WTC11 (cell line): ENCODE data around the gene REX1BD. TPM values are rescaled to one million over a fixed set of nuclear protein-coding genes. Genes with fewer than 3 reads are reported as not detected.

Experiments
- ATAC-seq: fragments of 200-7000 bp; cut with Tn5 transposase; 2 replicates; pipeline ENCODE4 v1.10.0; 2021; ENCODE audit warnings: mild to moderate bottlenecking, moderate library complexity
- CTCF ChIA-PET: fragments of 300-600 bp; sonication (Branson Sonifier 250); formaldehyde crosslinking; loops from one replicate; lab custom pipeline; 2021; ENCODE audit warnings: antibody characterized with exemption; lab: Charles Lee
- POLR2A ChIA-PET: fragments of 350-600 bp; sonication (Branson Sonifier 250); formaldehyde crosslinking; loops from one replicate; lab custom pipeline; 2021; ENCODE audit warnings: antibody characterized with exemption; lab: Charles Lee
- DNase-seq: peaks from one replicate; pipeline ENCODE4 v3.0.0; 2021; ENCODE audit warnings: low spot score
- H3K27ac Mint-ChIP-seq: 2 replicates; pipeline ENCODE4 v1.8.0; 2021; ENCODE audit warnings: mixed read lengths
- H3K27me3 Mint-ChIP-seq: 2 replicates; pipeline ENCODE4 v1.8.0; 2021; ENCODE audit warnings: low read depth, mild to moderate bottlenecking, moderate library complexity, mixed read lengths
- H3K36me3 Mint-ChIP-seq: 2 replicates; pipeline ENCODE4 v1.8.0; 2021; ENCODE audit warnings: mixed read lengths
- H3K4me1 Mint-ChIP-seq: 2 replicates; pipeline ENCODE4 v1.8.0; 2022; ENCODE audit warnings: mixed read lengths
- H3K4me3 Mint-ChIP-seq: 2 replicates; pipeline ENCODE4 v1.8.0; 2021; ENCODE audit warnings: mild to moderate bottlenecking, moderate library complexity, mixed read lengths
- H3K9me3 Mint-ChIP-seq: 2 replicates; pipeline ENCODE4 v1.8.0; 2021; ENCODE audit warnings: mixed read lengths
- ATF1 ChIP-seq: sonication (generic); formaldehyde crosslinking; IDR thresholded peaks from 2 replicates; pipeline ENCODE4 v1.8.1; 2023; ENCODE audit warnings: mild to moderate bottlenecking, moderate library complexity, missing genetic modification reagents
- ATF2 ChIP-seq: sonication (generic); formaldehyde crosslinking; IDR thresholded peaks from 2 replicates; pipeline ENCODE4 v1.8.1; 2022; ENCODE audit warnings: low read depth, missing genetic modification reagents, borderline replicate concordance
- E2F1 ChIP-seq: sonication (generic); formaldehyde crosslinking; IDR thresholded peaks from 2 replicates; pipeline ENCODE4 v1.8.0; 2022; ENCODE audit warnings: mild to moderate bottlenecking, missing genetic modification reagents
- ERG ChIP-seq: fragments of 250-450 bp; sonication (Bioruptor Pico); IDR thresholded peaks from 2 replicates; pipeline ENCODE4 v1.8.0; 2021; ENCODE audit warnings: mild to moderate bottlenecking
- ETV6 ChIP-seq: sonication (generic); formaldehyde crosslinking; IDR thresholded peaks from 2 replicates; pipeline ENCODE4 v1.8.1; 2022; ENCODE audit warnings: mild to moderate bottlenecking, missing genetic modification reagents
- FOXK1 ChIP-seq: sonication (generic); formaldehyde crosslinking; IDR thresholded peaks from 2 replicates; pipeline ENCODE4 v1.8.0; 2022; ENCODE audit warnings: mild to moderate bottlenecking, moderate library complexity, missing genetic modification reagents
- HMGXB4 ChIP-seq: sonication (generic); formaldehyde crosslinking; IDR thresholded peaks from 2 replicates; pipeline ENCODE4 v1.8.1; 2023; ENCODE audit warnings: mild to moderate bottlenecking, moderate library complexity, missing genetic modification reagents
- IRF2 ChIP-seq: sonication (generic); formaldehyde crosslinking; IDR thresholded peaks from 2 replicates; pipeline ENCODE4 v1.8.0; 2022; ENCODE audit warnings: low read depth, missing genetic modification reagents, borderline replicate concordance
- KAT7 ChIP-seq: sonication (generic); formaldehyde crosslinking; IDR thresholded peaks from 2 replicates; pipeline ENCODE4 v1.8.1; 2023; ENCODE audit warnings: missing genetic modification reagents, mild to moderate bottlenecking, borderline replicate concordance
- MLX ChIP-seq: sonication (generic); formaldehyde crosslinking; IDR thresholded peaks from 2 replicates; pipeline ENCODE4 v1.8.1; 2023; ENCODE audit warnings: mild to moderate bottlenecking, missing genetic modification reagents, moderate library complexity
- MYBL2 ChIP-seq: sonication (generic); formaldehyde crosslinking; IDR thresholded peaks from 2 replicates; pipeline ENCODE4 v1.8.1; 2023; ENCODE audit warnings: mild to moderate bottlenecking, moderate library complexity, missing genetic modification reagents
- NR2C2 ChIP-seq: sonication (generic); formaldehyde crosslinking; IDR thresholded peaks from 2 replicates; pipeline ENCODE4 v1.8.0; 2022; ENCODE audit warnings: mild to moderate bottlenecking, missing genetic modification reagents
- PRRX2 ChIP-seq: fragments of 250-450 bp; sonication (Bioruptor Pico); IDR thresholded peaks from 2 replicates; pipeline ENCODE4 v1.8.0; 2021; ENCODE audit warnings: mild to moderate bottlenecking
- TP53 ChIP-seq: sonication (generic); formaldehyde crosslinking; IDR thresholded peaks from 2 replicates; pipeline ENCODE4 v1.8.1; 2023; ENCODE audit warnings: mild to moderate bottlenecking, missing genetic modification reagents
- USF2 ChIP-seq: sonication (generic); formaldehyde crosslinking; IDR thresholded peaks from 2 replicates; pipeline ENCODE4 v1.8.1; 2023; ENCODE audit warnings: mild to moderate bottlenecking, missing genetic modification reagents, moderate library complexity
- ZMAT4 ChIP-seq: fragments of 250-450 bp; sonication (Bioruptor Pico); IDR thresholded peaks from 2 replicates; pipeline ENCODE4 v1.9.0; 2021; ENCODE audit warnings: mild to moderate bottlenecking
- ZNF121 ChIP-seq: sonication (generic); formaldehyde crosslinking; IDR thresholded peaks from 2 replicates; pipeline ENCODE4 v1.8.0; 2023; ENCODE audit warnings: missing genetic modification reagents
- ZNF232 ChIP-seq: sonication (generic); formaldehyde crosslinking; IDR thresholded peaks from 2 replicates; pipeline ENCODE4 v1.8.0; 2022; ENCODE audit warnings: mild to moderate bottlenecking, missing genetic modification reagents
- ZNF396 ChIP-seq: fragments of 250-450 bp; sonication (Bioruptor Pico); IDR thresholded peaks from 2 replicates; pipeline ENCODE4 v1.8.0; 2021; ENCODE audit warnings: mild to moderate bottlenecking, moderate library complexity, borderline replicate concordance
- ZNF423 ChIP-seq: fragments of 250-450 bp; sonication (Bioruptor Pico); IDR thresholded peaks from 2 replicates; pipeline ENCODE4 v2.1.2; 2022; ENCODE audit warnings: mild to moderate bottlenecking, moderate library complexity
- ZNF425 ChIP-seq: fragments of 250-450 bp; sonication (Bioruptor Pico); conservative IDR thresholded peaks from 2 replicates; pipeline ENCODE4 v1.9.0; 2021; ENCODE audit warnings: mild to moderate bottlenecking
- ZSCAN18 ChIP-seq: fragments of 250-450 bp; sonication (Bioruptor Pico); IDR thresholded peaks from 2 replicates; pipeline ENCODE4 v2.1.2; 2022; ENCODE audit warnings: mild to moderate bottlenecking, moderate library complexity
- total RNA-seq: library from RNA; stranded (reverse); gene quantifications from 3 replicates; pipeline ENCODE4 v1.2.3, GENCODE V29; 2021

The REX1BD gene
- total RNA-seq, 1 experiment from 2014 or later: 90.2 TPM

- Mint-ChIP-seq H3K27ac (peak within 1 kb of the TSS; percentile 98), H3K36me3 (peaks cover 71% of the 10 kb centered on the region), H3K27me3 (no peaks in the 10 kb centered on the region), H3K4me1 (peaks cover 16% of the 10 kb centered on the region), H3K4me3 (peak within 1 kb of the TSS; percentile 76), H3K9me3 (no peaks in the 10 kb centered on the region)
- POLR2A ChIA-PET: interaction anchor here (0.6 to 2.2 kb wide), 10 partner anchors 9 to 384 kb away, joined by 3 to 18 read pairs (median 4); partner anchors contain the start of genes KXD1 and REX1BD
- ATAC-seq: peak; percentile 92
- DNase-seq: peak; percentile 99
- CTCF ChIA-PET: interaction anchor here (0.5 to 2.6 kb wide), 19 partner anchors 13 to 275 kb away, joined by 3 to 34 read pairs (median 4); partner anchors contain the start of genes ELL and REX1BD
- TF ChIP-seq ZNF396 (CRISPR knock-in tag) (no peak), NR2C2 (CRISPR knock-in tag) (no peak), ATF1 (CRISPR knock-in tag) (peak; percentile 34; the same call in 1 of the 2 replicates), ERG (CRISPR knock-in tag) (peak; percentile 46; the same call in 1 of the 2 replicates), ZSCAN18 (CRISPR knock-in tag) (no peak), FOXK1 (CRISPR knock-in tag) (peak; percentile 92), TP53 (CRISPR knock-in tag) (no peak; the same call in 1 of the 2 replicates), MLX (no peak), ATF2 (CRISPR knock-in tag) (no peak), ZNF232 (no peak; the same call in 1 of the 2 replicates), ZNF423 (CRISPR knock-in tag) (no peak), PRRX2 (CRISPR knock-in tag) (no peak), E2F1 (CRISPR knock-in tag) (peak; percentile 82; the same call in 1 of the 2 replicates), USF2 (CRISPR knock-in tag) (peak; percentile 97), MYBL2 (CRISPR knock-in tag) (peak; percentile 82; the same call in 1 of the 2 replicates), ZMAT4 (CRISPR knock-in tag) (no peak), IRF2 (CRISPR knock-in tag) (no peak), HMGXB4 (CRISPR knock-in tag) (no peak), KAT7 (CRISPR knock-in tag) (no peak), ZNF425 (CRISPR knock-in tag) (no peak), ETV6 (CRISPR knock-in tag) (peak; percentile 84; the same call in 1 of the 2 replicates), ZNF121 (no peak)
Measured at GRCh38 chr19:18571564-18572344, 16.8 kb upstream of the REX1BD start, which contains the start of gene UBA52. Gene UBA52 (plus strand): TSS chr19:18571857. CDS start chr19:18573301, 1,444 bp downstream.
